Measurements from ENCODE around the gene PIGU. TPM values are rescaled to one million over a fixed set of nuclear protein-coding genes. Genes with fewer than 3 reads are reported as not detected.
"Not testable (repeated sequence)": the region's sequence is repeated elsewhere in the genome, so short reads cannot be mapped to it uniquely, and the experiment has no call there.

The PIGU gene
- polyA plus RNA-seq, 4 donors: 37.0 to 46.1 (median 41.3) TPM

DNA sequence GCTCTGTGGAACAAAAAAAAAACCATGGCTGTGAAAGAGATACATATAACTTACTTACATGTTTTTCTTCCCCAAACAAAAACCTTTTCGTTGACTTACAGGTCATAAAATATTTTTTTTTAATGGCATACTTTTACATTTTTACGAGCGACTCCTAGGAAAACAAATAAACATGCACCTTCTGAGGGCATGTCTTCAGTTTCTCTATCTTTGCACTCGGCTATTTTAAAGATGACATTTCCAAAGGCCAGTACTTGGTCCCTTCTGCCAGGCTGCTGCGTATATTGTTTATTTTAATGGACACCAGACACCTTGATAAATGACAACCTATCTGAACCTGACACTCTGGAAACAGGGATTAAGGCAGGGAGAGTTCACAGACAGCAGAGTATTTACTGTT is 49.4 kb downstream of the PIGU start:
- no peak for DNase-seq (ENCODE audit: low read depth in 4 of 4, low spot score in 2 of 4)

DNA sequence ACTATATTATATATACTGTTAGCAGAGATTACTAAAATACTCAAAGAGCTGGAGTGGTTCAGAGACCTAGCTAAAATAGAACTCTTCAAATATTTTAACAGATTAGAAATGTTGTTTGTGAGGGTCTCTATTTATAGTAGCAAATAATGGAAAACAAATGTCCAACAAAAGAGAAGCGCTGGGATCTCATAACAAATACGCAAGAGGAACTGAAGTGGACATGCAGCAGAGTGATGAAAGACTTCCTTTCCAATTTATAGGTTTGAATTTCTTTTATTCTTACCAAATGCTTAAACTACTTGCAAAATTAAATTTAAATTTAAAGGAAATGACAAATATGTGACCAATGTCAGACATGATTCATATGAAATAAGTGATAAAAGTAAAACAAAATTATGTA is 49.9 kb downstream of the PIGU start:
- DNase-seq (ENCODE audit: low read depth in 4 of 4, low spot score in 2 of 4): no peak

DNA sequence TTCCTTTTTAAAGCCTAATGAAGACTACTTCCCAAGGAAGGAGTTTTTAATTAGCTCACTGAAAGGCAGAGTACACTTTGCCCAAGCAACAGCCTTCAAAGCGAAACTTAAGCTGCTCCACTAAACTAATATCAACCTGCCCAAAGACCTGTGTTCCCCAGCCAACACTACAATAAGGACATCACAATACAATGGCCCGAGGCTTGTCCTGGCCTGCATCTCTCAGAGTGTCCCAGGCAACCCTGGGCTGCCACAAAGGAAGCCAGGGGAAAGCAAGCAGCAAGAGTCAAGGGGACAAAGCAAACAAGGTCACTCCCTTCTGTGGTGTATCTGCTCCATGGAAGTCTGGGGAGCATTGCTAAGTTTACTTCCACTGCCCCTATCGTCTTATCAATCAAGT is 52.3 kb downstream of the PIGU start:
- no peak for DNase-seq (ENCODE audit: low read depth in 4 of 4, low spot score in 2 of 4)

DNA sequence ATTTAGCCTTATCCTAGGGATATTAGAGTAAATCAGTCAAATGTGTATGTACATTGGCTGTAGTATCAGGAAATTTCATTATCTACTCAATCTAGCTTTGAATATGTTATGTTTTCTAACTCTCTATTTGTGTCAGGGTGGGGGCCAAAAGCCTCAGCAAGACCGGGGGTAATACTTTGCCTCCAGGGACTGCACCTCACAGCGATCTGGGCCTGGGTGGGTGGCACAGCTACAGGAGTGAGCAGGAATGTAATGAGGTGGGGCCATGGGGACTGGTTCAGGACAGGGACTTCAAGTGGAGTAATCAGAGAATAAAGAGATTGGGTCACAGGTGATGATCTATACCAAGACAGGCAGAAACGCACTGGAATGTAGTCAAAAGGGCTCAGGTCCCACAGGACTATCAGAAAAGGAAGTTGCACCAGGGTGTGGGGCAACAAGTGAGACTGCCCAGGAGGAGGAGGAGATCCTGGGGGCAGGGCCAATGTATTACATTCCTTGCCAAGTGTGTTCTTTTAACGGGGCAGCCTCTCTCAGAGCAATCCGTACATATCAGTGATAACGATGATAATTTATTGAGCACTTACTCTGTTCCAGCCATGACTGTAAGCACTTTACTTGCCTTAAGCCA is 54.0 kb downstream of the PIGU start:
- no peak for DNase-seq (ENCODE audit: low read depth in 4 of 4, low spot score in 2 of 4)

DNA sequence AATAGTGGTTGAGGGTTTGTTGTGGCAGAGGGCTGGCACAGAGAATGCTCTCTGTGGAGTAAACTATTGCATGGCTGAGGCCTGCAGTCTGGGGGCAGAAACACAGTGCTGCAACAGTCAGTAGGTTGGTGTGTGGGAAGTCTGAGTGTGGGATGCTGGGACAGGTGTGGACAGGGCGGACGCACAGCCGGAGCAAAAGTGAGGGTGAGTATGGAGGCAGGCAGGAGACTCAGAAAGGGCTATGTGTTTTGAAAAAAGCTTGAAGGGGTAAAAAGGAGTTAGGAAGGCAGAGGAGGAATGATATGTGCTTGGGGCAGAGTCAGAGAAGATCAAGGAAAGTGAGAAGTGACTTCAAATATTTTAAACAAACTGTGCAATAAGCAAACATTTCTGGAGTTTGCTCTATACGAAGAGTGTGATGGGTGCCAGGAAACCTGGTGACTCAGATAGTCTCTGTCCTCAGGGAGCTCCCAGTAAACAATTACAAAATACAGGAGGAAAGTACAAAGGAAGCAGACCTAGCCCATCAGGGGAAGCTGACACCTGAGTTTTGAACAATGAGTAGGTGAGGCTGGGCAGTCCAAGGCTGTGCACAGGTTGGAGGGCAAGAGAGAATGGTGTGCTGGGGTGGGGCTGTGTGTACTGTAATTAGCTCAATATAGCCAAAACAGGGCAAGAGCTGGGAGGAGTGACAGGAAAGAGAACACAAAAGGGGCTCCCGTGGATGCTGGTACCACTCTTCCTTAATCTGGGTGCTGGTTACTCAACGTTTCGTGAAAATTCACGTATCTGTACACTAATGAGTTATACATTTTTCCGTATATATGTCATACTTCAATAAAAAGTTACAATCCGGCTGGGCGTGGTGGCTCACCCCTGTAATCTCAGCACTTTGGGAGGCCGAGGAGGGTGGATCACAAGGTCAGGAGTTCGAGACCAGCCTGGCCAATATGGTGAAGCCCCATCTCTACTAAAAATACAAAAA is 55.2 kb downstream of the PIGU start:
- DNase-seq (ENCODE audit: low read depth in 4 of 4, low spot score in 2 of 4): no peak

DNA sequence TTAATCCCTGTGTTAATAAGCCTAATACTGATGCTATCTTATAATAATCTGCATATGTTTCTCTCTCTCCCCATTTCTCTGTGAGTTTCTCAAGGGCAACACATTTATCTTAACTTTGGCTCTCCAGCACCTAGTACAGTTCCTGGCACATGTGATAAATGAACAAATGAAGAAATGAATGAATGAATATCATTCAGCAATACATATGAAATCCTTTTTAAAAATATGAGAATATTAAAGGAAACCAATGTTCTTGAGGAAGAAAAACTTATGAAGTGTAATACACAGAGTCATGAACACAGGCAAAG is 55.9 kb downstream of the PIGU start:
- DNase-seq (ENCODE audit: low read depth in 4 of 4, low spot score in 2 of 4): no peak

DNA sequence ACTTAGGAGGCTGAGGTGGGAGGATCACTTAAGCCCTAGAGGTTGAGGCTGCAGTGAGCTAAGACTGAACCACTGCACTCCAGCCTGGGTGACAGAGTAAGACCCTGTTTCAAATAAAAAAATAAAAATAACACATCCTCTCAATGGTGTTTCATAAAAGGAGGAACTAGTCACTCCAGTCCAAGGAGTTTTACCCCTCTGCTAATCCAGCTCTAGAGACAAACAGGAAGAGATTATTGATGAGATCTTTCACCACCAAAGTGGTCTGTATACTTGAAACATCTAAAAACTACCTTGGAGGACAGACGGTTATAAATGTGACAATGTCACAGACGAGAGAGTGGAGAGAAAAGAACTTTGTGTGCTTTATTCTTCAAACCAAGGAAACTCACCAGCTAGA is 58.2 kb downstream of the PIGU start:
- DNase-seq (ENCODE audit: low read depth in 4 of 4, low spot score in 2 of 4): no peak

DNA sequence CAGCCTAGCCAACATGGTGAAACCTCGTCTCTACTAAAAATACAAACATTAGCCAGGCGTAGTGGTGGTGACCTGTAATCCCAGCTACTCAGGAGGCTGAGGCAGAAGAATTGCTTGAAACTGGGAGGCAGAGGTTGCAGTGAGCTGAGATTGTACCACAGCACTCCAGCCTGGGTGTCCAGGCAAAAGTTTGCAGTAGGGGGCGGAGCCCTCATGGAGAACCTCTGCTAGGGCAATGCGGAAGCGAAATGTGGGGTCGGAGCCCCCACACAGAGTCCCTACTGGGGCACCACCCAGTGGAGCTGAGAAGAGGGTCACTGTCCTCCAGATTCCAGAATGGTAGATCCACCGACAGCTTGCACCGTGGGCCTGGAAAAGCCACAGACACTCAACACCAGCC is 60.0 kb downstream of the PIGU start:
- not testable (repeated sequence) for DNase-seq (ENCODE audit: low read depth in 4 of 4, low spot score in 2 of 4)

DNA sequence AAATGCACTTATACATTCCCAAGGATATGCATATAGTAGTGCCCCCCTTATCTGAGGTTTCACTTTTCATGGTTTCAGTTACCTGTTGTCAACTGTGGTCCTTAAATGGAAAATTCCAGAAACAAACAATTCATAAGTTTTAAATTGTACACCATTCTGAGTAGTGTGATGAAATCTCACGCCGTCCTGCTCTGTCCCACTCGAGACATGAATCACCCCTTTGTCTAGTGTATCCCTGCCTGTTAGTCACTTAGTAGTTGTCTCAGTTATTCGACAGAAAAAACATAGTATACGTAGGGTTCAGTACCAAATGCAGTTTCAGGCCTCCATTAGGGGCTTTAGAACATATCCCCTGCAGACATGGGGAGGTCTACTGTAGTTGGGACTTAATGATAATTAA is 61.4 kb downstream of the PIGU start:
- DNase-seq (ENCODE audit: low read depth in 4 of 4, low spot score in 2 of 4): no peak

DNA sequence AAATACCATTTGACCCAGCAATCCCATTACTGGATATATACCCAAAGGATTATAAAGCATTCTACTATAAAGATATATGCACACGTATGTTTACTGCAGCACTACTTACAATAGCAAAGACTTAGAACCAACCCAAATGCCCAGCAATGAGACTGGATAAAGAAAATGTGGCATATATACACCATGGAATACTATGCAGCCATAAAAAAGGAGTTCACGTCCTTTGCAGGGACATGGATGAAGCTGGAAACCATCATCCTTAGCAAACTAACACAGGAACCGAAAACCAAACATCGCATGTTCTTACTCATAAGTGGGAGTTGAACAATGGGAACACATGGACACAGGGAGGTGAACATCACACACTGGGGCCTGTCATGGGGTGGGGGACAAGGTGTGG is 64.9 kb downstream of the PIGU start:
- not testable (repeated sequence) for DNase-seq (ENCODE audit: low read depth in 4 of 4, low spot score in 2 of 4)

DNA sequence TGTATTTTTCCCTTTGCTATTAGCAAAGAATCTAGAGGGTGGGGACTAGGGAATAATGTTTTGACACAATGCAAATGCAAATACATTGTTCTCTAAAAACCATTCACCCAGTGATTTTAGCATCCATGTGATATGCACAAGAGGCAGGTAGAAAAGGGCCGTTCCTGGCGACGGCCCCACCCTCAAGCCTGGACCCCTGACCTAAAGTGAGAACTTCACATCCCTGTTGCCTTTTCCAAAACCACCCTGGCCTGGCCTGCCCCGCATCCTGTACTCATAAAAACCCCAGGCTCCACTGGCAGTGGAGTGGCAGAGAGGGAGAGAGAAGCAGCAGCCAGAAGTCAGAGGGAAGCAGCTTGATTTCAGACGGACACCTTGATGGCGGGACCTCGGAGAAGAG is 69.8 kb downstream of the PIGU start:
- no peak for DNase-seq (ENCODE audit: low read depth in 4 of 4, low spot score in 2 of 4)

DNA sequence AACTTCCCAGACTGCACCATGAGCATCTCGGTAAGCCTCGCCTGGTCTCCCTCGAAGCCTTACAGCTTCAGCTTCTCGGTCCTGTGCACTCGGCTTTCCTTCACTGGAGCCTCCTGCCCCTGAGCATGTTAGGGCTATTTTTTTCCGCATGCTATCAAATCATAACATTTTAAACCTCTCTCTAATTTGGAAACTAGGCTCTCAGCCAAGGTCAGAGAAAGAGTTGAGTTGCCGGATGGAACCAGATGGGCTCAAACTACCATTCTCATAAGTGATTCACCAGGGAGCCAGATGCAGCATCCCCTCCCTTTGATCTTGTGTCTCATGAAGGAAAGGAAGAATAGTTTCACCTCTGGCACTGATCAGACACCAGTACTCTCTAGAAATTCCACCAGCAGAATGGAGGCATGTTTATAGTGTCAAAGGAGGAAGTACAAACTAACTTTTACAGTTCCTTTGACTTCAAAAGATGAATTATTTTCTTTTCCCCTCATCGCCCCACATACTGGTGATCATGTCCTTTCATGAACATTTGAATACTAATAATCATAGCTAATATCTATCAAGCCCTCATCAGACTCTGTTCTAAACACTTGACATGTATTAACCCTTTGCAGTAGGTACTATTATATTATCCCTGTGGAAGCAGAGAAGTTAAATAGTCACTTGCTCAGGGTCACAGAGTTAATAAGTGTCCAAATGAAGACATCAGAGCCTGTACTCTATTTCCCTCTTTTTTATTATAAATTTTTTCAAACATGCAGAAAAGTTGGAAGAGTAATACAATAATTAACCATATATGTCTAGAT is 71.7 kb downstream of the PIGU start:
- no peak for DNase-seq (ENCODE audit: low read depth in 4 of 4, low spot score in 2 of 4)

DNA sequence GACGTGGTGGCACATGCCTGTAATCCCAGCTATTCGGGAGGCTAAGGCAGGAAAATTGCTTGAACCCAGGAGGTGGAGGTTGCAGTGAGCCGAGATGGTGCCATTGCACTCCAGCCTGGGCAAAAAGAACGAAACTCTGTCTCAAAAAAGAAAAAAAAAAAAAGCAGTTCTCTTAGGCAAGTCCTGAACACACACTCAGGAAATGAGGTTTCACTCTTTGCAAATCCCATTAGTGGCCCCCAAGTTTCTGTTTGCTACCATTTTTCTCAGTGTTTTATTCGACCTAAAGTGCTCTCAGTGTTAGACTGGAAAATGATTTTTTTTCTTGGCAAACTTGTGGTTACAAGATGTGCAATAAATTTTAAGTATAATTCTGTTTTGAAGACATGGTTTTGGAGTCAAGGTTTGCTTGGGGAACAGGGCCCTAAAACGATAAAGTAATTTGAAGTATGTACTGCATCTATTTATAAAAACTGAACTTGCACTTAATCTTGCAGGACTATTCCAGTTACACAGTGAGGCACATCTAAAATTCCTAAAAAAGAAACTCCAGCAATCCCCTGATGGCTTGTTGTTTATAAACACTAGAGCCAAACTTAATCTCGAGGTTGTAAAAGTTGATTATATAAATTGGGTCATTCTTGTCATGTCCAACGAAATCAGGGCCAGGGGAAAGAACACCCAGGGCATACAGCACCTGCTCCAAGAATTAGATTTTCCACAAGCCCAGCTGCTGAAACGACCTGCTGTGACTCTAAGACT is 75.8 kb downstream of the PIGU start:
- DNase-seq (ENCODE audit: low read depth in 4 of 4, low spot score in 2 of 4): no peak

DNA sequence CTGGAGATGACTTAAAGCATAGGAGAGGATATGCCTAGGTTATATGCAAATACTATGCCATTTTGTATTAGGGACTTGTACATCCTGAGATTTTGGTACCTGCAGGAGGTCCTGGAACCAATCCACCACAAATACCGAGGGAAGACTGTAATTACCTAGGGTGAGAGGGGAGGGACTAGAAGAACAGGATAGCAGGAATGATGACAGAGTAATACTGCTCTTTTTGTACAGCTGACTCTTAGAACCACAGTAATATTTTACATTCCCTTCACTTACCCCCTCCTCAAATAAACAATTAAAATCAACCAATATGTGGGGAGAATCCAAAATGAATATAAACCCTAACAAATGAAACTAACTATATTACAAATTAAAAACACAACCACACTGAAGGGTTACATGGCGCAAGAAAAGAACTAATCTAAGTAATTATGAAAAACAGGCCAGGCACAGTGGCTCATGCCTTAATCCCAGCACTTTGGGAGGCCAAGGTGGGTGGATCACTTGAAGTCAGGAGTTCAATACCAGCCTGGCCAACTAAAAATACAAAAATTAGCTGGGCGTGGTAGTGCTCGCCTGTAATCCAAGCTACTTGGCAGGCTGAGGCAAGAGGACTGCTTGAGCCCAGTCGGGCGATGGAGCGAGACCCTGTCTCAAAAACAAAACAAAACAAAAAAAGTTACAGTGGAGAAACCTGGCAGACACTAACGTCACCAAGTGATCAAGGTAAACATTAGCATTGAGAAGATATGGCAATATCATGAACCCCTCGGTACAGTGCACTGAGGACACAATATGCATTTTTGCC is 81.3 kb downstream of the PIGU start:
- no peak for DNase-seq (ENCODE audit: low read depth in 4 of 4, low spot score in 2 of 4)

DNA sequence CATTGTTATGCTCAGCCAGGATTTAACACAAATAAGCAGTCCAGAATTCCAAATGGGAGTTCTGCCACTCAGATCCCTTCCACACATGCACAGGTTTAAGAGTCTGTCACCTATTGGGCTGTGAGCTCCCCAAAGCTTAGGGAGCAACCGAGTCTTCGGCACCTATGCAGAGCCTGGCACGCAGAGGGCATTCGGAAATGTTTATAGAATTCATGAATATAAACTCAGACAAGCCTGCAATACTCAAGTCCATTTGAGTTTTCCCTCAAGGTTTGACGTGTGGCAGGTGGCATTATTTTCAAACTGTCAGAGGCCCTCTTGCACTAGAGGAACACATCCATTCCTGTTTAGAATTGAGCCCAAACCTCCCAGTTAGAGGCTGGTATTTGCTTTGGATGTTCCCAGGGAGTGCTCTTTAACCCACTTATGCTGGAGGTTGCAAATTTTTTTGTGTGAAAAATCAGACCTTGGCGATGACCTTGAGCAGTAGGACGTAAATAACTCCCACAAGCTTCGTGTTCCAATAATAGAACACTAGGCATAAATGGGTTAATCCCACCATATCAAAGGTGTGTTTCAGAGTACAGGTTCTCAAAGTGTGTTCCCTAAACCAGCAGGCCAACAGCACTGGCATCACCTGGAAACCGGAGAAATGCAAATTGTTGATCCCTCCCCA is 90.3 kb downstream of the PIGU start:
- DNase-seq (ENCODE audit: low read depth in 4 of 4, low spot score in 2 of 4): no peak

DNA sequence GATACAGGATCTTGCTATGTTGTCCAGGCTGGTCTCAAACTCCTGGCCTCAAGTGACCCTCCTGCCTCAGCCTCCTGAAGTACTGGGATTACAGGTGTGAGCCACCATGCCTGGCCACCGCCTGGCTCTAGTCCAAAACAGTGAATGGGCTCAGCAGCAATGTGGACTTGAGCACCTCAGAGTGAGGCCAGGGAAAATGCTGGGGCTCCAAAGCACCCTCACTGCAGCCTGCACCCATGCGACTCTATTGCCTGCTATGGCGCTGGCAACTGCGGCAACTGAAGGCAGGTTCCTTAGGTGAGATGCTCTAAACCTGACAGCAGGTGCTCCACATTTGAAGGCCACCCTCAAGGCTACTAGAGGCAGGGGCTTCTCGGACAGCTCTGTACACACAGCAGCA is 91.9 kb downstream of the PIGU start:
- no peak for DNase-seq (ENCODE audit: low read depth in 4 of 4, low spot score in 2 of 4)

DNA sequence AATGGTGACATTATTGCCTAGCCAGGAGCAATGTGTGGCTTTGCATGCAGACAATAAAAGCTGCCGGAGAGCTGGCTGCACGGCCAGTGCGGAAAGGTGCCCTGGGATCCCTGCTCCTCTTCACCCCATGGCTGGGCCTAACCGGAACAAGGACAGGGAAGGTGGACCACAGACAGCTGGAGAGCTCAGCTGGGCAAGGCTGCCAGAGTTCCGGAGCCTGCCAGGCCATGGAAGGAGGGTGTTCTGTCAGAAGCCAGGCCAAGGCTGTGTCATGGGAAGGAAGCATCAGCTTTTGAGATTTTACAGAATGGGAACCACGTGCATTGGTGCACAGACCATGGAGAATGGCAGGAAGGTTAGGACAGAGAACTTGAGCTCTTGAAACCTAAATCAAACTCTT is 93.3 kb downstream of the PIGU start:
- no peak for DNase-seq (ENCODE audit: low read depth in 4 of 4, low spot score in 2 of 4)

DNA sequence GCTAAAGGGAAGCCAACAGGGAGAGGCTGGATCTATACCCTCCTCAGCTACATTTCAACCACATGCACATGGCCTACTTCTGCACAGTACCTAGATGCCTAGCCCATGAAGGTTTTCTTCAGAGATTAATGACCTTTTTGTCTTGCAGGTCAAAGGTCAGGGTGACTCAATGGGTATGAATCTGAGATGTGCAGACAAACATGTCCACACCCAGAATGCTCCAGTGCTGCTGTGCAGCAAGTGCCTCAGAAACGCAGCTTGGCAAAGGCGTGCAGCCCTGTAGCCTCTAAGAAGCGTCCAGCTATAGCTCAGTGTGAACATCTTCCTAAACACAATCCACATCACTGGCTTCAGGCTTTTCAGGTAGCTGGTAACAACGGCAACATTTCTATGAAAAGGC is 94.0 kb downstream of the PIGU start:
- no peak for DNase-seq (ENCODE audit: low read depth in 4 of 4, low spot score in 2 of 4)

DNA sequence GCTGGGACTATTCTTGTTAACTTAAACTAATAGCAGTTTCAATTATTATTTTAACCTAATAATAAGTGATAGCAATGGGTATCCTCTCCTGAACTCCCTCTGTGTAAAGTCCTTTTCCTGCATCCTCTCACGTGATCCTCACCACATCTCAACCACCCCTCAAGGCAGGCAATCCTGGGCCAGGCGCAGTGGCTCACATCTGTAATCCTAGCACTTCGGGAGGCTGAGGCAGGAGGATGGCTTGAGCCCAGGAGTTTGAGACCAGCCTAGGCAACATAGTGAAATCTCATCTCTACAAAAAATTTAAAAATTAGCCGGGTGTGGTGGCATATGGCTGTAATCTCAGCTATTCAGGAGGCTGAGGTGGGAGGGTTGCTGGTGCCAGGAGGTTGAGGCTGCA is 94.7 kb downstream of the PIGU start:
- DNase-seq (ENCODE audit: low read depth in 4 of 4, low spot score in 2 of 4): no peak

Measured in left renal cortex interstitium (tissue), 4 donors.